HCT116 (cell line): Measurements from ENCODE around the gene SDK1. TPM values are rescaled to one million over a fixed set of nuclear protein-coding genes. Genes with fewer than 3 reads are reported as not detected.

Experiments used
- ATAC-seq: fragments of 200-7000 bp; cut with Tn5 transposase; 2 replicates; pipeline ENCODE4 v1.9.1; 2020; ENCODE audit warnings: mild to moderate bottlenecking, moderate library complexity
- BruUV-seq: library from RNA; stranded (reverse); fragments of 400-500 nt; replicated peaks from 2 replicates; lab custom pipeline; 2021; lab: Mats Ljungman, UMichigan
- CTCF ChIA-PET: fragments of 300-600 bp; sonication (Branson Sonifier 250); formaldehyde crosslinking; loops from one replicate; lab custom pipeline; 2021; ENCODE audit warnings: antibody characterized with exemption; lab: Charles Lee
- POLR2A ChIA-PET: fragments of 300-600, 350-600 bp; sonication (Branson Sonifier 250); formaldehyde crosslinking; loops from one replicate; lab custom pipeline; 2021; ENCODE audit warnings: antibody characterized with exemption; lab: Charles Lee
- RAD21 ChIA-PET, 2 experiments: fragments of 300-600 bp; sonication (Branson Sonifier 250); formaldehyde crosslinking; loops; one replicate each; lab custom pipeline; 2023; ENCODE audit warnings: low total read pairs in 2 of 2; ENCODE audit not compliant: uncharacterized antibody in 2 of 2, unreplicated experiment in 2 of 2, low non-redundant PET in 1 of 2; lab: Charles Lee
- DNase-seq: peaks from one replicate; pipeline ENCODE4 v3.0.0-alpha.2; 2010; ENCODE audit warnings: low read depth, low spot score
- H2AFZ ChIP-seq: fragments of 200-600 bp; shearing (Covaris generic), sonication (generic); 2 replicates; pipeline ENCODE4 v1.6.1; 2017; ENCODE audit warnings: low read depth, mixed run types, mixed read lengths, antibody characterized with exemption, low read length; ENCODE audit not compliant: poor library complexity, severe bottlenecking
- H3K27ac ChIP-seq: 2 replicates; pipeline ENCODE4 v1.5.1; 2012; ENCODE audit warnings: low read depth, low read length
- H3K27me3 ChIP-seq: fragments of 200-600 bp; sonication (generic); 2 replicates; pipeline ENCODE4 v1.6.1; 2016; ENCODE audit warnings: mixed run types, low read length, mixed read lengths; ENCODE audit not compliant: insufficient read depth
- H3K36me3 ChIP-seq, 2 experiments: fragments of 200-500 bp in 1 of 2; fragments of 200-600 bp in 1 of 2; sonication (Bioruptor generic) in 1 of 2; sonication (generic) in 1 of 2; 2 replicates each; pipeline versions ENCODE4 v1.5.1 to v1.6.1; 2014 to 2016; ENCODE audit warnings: low read length in 2 of 2, inconsistent platforms in 1 of 2, mixed read lengths in 1 of 2, mixed run types in 1 of 2; ENCODE audit not compliant: insufficient read depth in 2 of 2, control insufficient read depth in 1 of 2
- H3K4me1 ChIP-seq, 2 experiments: fragments of 200-600 bp in 1 of 2; sonication (generic) in 1 of 2; 2 replicates each; pipeline versions ENCODE4 v1.5.1 to v1.6.1; 2012 to 2017; ENCODE audit warnings: low read length in 2 of 2, inconsistent platforms in 1 of 2, mild to moderate bottlenecking in 1 of 2, mixed read lengths in 1 of 2, mixed run types in 1 of 2, moderate library complexity in 1 of 2; ENCODE audit not compliant: insufficient read depth in 2 of 2, control insufficient read depth in 1 of 2
- H3K4me2 ChIP-seq: fragments of 200-600 bp; sonication (generic); 2 replicates; pipeline ENCODE4 v1.6.1; 2017; ENCODE audit warnings: mixed run types, low read length, mixed read lengths
- H3K4me3 ChIP-seq, 2 experiments: fragments of 200-600 bp in 1 of 2; sonication (generic) in 1 of 2; replicated peaks in 1 of 2; 2 replicates each; pipeline ENCODE4 v1.5.1; 2011 to 2016; ENCODE audit warnings: low read length in 2 of 2, control low read depth in 1 of 2, low read depth in 1 of 2, mild to moderate bottlenecking in 1 of 2, mixed read lengths in 1 of 2, mixed run types in 1 of 2
- H3K79me2 ChIP-seq: fragments of 200-600 bp; sonication (generic); 2 replicates; pipeline ENCODE4 v1.6.1; 2017; ENCODE audit warnings: mild to moderate bottlenecking, mixed run types, low read length, moderate library complexity, mixed read lengths; ENCODE audit not compliant: insufficient read depth
- H3K9ac ChIP-seq: fragments of 200-600 bp; sonication (generic); 2 replicates; pipeline ENCODE4 v1.6.1; 2016; ENCODE audit warnings: low read length, mixed read lengths
- H3K9me2 ChIP-seq: fragments of 200-600 bp; sonication (generic), shearing (Covaris generic); 2 replicates; pipeline ENCODE4 v1.6.1; 2017; ENCODE audit warnings: mixed run types, mild to moderate bottlenecking, moderate library complexity; ENCODE audit not compliant: insufficient read depth
- H3K9me3 ChIP-seq, 2 experiments: fragments of 200-500 bp in 1 of 2; fragments of 200-600 bp in 1 of 2; sonication (Bioruptor generic) in 1 of 2; sonication (generic) in 1 of 2; 2 replicates each; pipeline ENCODE4 v1.6.1; 2014 to 2017; ENCODE audit warnings: low read length in 2 of 2, mixed read lengths in 2 of 2, inconsistent platforms in 1 of 2, low read depth in 1 of 2, mild to moderate bottlenecking in 1 of 2, mixed run types in 1 of 2, moderate library complexity in 1 of 2; ENCODE audit not compliant: control insufficient read depth in 1 of 2, insufficient read depth in 1 of 2
- H4K20me1 ChIP-seq: fragments of 200-600 bp; sonication (generic), shearing (Covaris generic); 2 replicates; pipeline ENCODE4 v1.6.1; 2017; ENCODE audit warnings: mixed run types, mild to moderate bottlenecking, moderate library complexity; ENCODE audit not compliant: insufficient read depth
- CBX3 ChIP-seq: IDR thresholded peaks from 2 replicates; pipeline ENCODE4 v1.6.1; 2012; ENCODE audit warnings: low read depth
- CEBPB ChIP-seq: IDR thresholded peaks from 2 replicates; pipeline ENCODE4 v1.6.1; 2012; ENCODE audit warnings: low read depth
- EGR1 ChIP-seq: IDR thresholded peaks from 2 replicates; pipeline ENCODE4 v1.6.1; 2012; ENCODE audit warnings: low read depth
- FOSL1 ChIP-seq: IDR thresholded peaks from 2 replicates; pipeline ENCODE4 v1.6.1; 2012; ENCODE audit warnings: low read depth
- JUND ChIP-seq: IDR thresholded peaks from 2 replicates; pipeline ENCODE4 v1.6.1; 2012
- POLR2A ChIP-seq: IDR thresholded peaks from 2 replicates; pipeline ENCODE4 v1.7.0; 2011; ENCODE audit warnings: borderline replicate concordance; ENCODE audit not compliant: insufficient read depth, insufficient read length; ENCODE audit errors: extremely low read depth
- POLR2AphosphoS5 ChIP-seq: IDR thresholded peaks from 2 replicates; pipeline ENCODE4 v1.6.1; 2011; ENCODE audit warnings: mild to moderate bottlenecking, low read depth, low read length, moderate library complexity
- SIN3A ChIP-seq: IDR thresholded peaks from 2 replicates; pipeline ENCODE4 v1.6.1; 2012; ENCODE audit warnings: low read depth
- SP1 ChIP-seq: IDR thresholded peaks from 2 replicates; pipeline ENCODE4 v1.6.1; 2012; ENCODE audit warnings: low read depth
- SRF ChIP-seq: IDR thresholded peaks from 2 replicates; pipeline ENCODE4 v1.6.1; 2012; ENCODE audit warnings: low read depth
- TCF7L2 ChIP-seq: IDR thresholded peaks from 2 replicates; pipeline ENCODE4 v1.7.0; 2011; ENCODE audit warnings: borderline replicate concordance, inconsistent platforms; ENCODE audit not compliant: insufficient read depth, insufficient read length; ENCODE audit errors: extremely low read depth
- YY1 ChIP-seq: IDR thresholded peaks from 2 replicates; pipeline ENCODE4 v1.6.1; 2011; ENCODE audit warnings: low read length, low read depth, moderate library complexity, mild to moderate bottlenecking; ENCODE audit not compliant: insufficient replicate concordance; ENCODE audit errors: extremely low read depth
- ZNF274 ChIP-seq: fragments of 200-500 bp; sonication (Bioruptor generic); IDR thresholded peaks from 2 replicates; pipeline ENCODE4 v1.6.1; 2014; ENCODE audit warnings: mild to moderate bottlenecking, low read depth, low read length, inconsistent platforms
- intact Hi-C: fragments of 100-400 bp; cut with micrococcal nuclease; formaldehyde crosslinking; loops from 2 replicates; pipeline ENCODE4 v1.10.0; 2022
- total RNA-seq: library from RNA; stranded (reverse); gene quantifications from one replicate; pipeline ENCODE4 v1.2.1, GENCODE V29; 2021; ENCODE audit not compliant: unreplicated experiment
- TF ChIP-seq, protein P1 (sequence below): IDR thresholded peaks from 2 replicates; pipeline ENCODE4 v1.6.1; 2012
- TF ChIP-seq, protein P2 (sequence below), 3 experiments: fragments of 200-600 bp in 1 of 3; sonication (generic) in 1 of 3; IDR thresholded peaks in 2 of 3; conservative IDR thresholded peaks in 1 of 3; 2 replicates each; pipeline ENCODE4 v1.5.1; 2012 to 2017; ENCODE audit warnings: low read depth in 2 of 3, low read length in 2 of 3, antibody characterized with exemption in 1 of 3, borderline replicate concordance in 1 of 3, control low read depth in 1 of 3, mild to moderate bottlenecking in 1 of 3, mixed read lengths in 1 of 3, mixed run types in 1 of 3, moderate library complexity in 1 of 3; ENCODE audit not compliant: insufficient read depth in 1 of 3
- TF ChIP-seq, protein P3 (sequence below): IDR thresholded peaks from 2 replicates; pipeline ENCODE4 v1.6.1; 2012; ENCODE audit warnings: low read depth
- TF ChIP-seq, protein P4 (sequence below): IDR thresholded peaks from 2 replicates; pipeline ENCODE4 v1.6.1; 2012

SDK1 gene
- total RNA-seq, 1 experiment from 2014 or later = 0.05 TPM

DNA sequence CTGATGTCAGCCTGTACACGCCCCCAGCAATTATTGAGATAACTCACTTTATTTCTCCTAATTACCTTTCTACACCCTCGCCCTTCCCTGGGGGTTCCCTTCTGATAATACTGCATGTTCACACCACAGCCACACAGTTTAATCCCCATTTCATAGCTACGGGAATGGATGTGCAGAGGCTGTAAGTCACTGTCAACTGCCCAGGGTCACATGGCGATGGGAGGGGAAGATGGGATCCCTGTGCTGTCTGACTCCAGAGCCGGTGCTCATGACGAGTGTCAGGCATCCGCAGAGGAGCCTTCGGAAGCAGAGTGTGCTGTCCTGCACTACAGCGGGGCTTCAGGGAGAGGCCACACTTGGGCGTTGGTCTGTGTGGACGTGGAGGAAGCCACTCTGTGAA, 688.7 kb downstream of the SDK1 start:
- Histone ChIP-seq H3K9me3 (no peaks in the 10 kb centered on the region), H2AFZ (no peak overlapping the region), H3K9me2 (no peaks in the 10 kb centered on the region), H3K9ac (no peak overlapping the region), H3K4me2 (no peak overlapping the region), H3K36me3 (no peaks in the 10 kb centered on the region), H3K27ac (no peak overlapping the region), H3K79me2 (no peaks in the 10 kb centered on the region), H4K20me1 (no peaks in the 10 kb centered on the region), H3K4me3 (no peak overlapping the region), H3K4me1 (no peaks in the 10 kb centered on the region), H3K27me3 (no peaks in the 10 kb centered on the region)
- DNase-seq (no peak), ATAC-seq (no peak)
- no TSS peak for BruUV-seq
- no peak for TF ChIP-seq EGR1
- TF ChIP-seq, protein P1, sequence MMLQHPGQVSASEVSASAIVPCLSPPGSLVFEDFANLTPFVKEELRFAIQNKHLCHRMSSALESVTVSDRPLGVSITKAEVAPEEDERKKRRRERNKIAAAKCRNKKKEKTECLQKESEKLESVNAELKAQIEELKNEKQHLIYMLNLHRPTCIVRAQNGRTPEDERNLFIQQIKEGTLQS = no peak
- TF ChIP-seq, protein P2, sequence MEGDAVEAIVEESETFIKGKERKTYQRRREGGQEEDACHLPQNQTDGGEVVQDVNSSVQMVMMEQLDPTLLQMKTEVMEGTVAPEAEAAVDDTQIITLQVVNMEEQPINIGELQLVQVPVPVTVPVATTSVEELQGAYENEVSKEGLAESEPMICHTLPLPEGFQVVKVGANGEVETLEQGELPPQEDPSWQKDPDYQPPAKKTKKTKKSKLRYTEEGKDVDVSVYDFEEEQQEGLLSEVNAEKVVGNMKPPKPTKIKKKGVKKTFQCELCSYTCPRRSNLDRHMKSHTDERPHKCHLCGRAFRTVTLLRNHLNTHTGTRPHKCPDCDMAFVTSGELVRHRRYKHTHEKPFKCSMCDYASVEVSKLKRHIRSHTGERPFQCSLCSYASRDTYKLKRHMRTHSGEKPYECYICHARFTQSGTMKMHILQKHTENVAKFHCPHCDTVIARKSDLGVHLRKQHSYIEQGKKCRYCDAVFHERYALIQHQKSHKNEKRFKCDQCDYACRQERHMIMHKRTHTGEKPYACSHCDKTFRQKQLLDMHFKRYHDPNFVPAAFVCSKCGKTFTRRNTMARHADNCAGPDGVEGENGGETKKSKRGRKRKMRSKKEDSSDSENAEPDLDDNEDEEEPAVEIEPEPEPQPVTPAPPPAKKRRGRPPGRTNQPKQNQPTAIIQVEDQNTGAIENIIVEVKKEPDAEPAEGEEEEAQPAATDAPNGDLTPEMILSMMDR (IDR thresholded peaks at IDR 0.05 in 2 of 3, conservative IDR thresholded peaks at IDR 0.05 in 1 of 3; ENCODE audit: borderline replicate concordance in 1 of 3, insufficient read depth in 1 of 3, low read depth in 2 of 3, low read length in 2 of 3) = no peak
- ChIA-PET RAD21 (no interaction called here), POLR2A (no interaction called here), CTCF (no interaction called here)
- intact Hi-C loops = no loop called here

DNA sequence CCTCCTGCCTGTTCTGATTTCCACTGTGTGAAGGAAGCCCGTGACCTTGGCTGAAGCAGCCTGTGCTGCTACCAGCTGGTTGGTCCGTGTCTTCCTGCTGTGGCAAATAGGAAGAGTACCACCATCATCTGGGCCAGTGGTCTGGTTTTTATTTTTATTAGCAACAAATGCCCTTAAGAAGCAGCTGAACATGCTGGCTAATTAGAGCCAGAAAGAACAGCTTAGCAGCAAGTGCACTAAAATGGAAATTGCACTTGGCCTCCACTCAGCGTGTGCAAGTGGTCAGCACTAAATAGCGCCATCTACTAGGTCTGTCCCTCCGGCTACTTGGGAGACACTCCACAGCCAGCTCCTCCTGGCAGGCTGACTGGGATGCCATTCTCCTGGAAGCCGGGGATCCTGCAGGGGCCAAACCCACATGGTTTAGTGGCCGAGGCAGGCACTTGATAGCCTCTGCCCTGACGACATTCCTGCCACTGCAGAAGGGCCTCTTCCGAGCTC, 690.7 kb downstream of the SDK1 start:
- Histone ChIP-seq H3K9ac (no peak overlapping the region), H2AFZ (no peak overlapping the region), H3K9me2 (no peaks in the 10 kb centered on the region), H4K20me1 (no peaks in the 10 kb centered on the region), H3K4me3 (no peak overlapping the region), H3K27ac (no peak overlapping the region), H3K9me3 (no peaks in the 10 kb centered on the region), H3K27me3 (0 out of 2 replicates have a peak, but pooled peaks cover 2% of the 10 kb centered on the region), H3K4me2 (no peak overlapping the region), H3K79me2 (no peaks in the 10 kb centered on the region), H3K4me1 (no peaks in the 10 kb centered on the region), H3K36me3 (no peaks in the 10 kb centered on the region)
- ChIA-PET POLR2A (no interaction called here), CTCF (no interaction called here), RAD21 (no interaction called here)
- DNase-seq (no peak), ATAC-seq (peak; percentile 46; the same call in 1 of the 2 replicates)
- no TSS peak for BruUV-seq
- intact Hi-C loops = no loop called here
- TF ChIP-seq POLR2AphosphoS5 (no peak), CBX3 (no peak), YY1 (no peak), SP1 (no peak), EGR1 (no peak), FOSL1 (no peak), CEBPB (no peak), SRF (no peak), JUND (no peak), TCF7L2 (no peak), ZNF274 (no peak), SIN3A (no peak), POLR2A (no peak)
- TF ChIP-seq, protein P3, sequence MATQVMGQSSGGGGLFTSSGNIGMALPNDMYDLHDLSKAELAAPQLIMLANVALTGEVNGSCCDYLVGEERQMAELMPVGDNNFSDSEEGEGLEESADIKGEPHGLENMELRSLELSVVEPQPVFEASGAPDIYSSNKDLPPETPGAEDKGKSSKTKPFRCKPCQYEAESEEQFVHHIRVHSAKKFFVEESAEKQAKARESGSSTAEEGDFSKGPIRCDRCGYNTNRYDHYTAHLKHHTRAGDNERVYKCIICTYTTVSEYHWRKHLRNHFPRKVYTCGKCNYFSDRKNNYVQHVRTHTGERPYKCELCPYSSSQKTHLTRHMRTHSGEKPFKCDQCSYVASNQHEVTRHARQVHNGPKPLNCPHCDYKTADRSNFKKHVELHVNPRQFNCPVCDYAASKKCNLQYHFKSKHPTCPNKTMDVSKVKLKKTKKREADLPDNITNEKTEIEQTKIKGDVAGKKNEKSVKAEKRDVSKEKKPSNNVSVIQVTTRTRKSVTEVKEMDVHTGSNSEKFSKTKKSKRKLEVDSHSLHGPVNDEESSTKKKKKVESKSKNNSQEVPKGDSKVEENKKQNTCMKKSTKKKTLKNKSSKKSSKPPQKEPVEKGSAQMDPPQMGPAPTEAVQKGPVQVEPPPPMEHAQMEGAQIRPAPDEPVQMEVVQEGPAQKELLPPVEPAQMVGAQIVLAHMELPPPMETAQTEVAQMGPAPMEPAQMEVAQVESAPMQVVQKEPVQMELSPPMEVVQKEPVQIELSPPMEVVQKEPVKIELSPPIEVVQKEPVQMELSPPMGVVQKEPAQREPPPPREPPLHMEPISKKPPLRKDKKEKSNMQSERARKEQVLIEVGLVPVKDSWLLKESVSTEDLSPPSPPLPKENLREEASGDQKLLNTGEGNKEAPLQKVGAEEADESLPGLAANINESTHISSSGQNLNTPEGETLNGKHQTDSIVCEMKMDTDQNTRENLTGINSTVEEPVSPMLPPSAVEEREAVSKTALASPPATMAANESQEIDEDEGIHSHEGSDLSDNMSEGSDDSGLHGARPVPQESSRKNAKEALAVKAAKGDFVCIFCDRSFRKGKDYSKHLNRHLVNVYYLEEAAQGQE = no peak
- TF ChIP-seq, protein P4, sequence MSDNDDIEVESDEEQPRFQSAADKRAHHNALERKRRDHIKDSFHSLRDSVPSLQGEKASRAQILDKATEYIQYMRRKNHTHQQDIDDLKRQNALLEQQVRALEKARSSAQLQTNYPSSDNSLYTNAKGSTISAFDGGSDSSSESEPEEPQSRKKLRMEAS = no peak
